MM.1S (cell line): ENCODE measurements around the gene RADIL.

Source experiments
- CTCF ChIP-seq: fragments of 300-600 bp; sonication (generic); IDR thresholded peaks from 2 replicates; pipeline ENCODE4 v1.5.1; 2016; ENCODE audit warnings: antibody characterized with exemption, low read length, mixed read lengths
- EZH2 ChIP-seq: fragments of 300-600 bp; sonication (generic); optimal IDR thresholded peaks from 2 replicates; pipeline ENCODE3; 2017; ENCODE audit warnings: low read depth, mild to moderate bottlenecking, antibody characterized with exemption, low read length, mixed read lengths
- EZH2phosphoT487 ChIP-seq: fragments of 300-600 bp; sonication (generic); IDR thresholded peaks from 2 replicates; pipeline ENCODE4 v1.6.1; 2018; ENCODE audit warnings: antibody characterized with exemption, low read length

- TF ChIP-seq EZH2phosphoT487 (no peak), EZH2 (no peak), CTCF (no peak)
Measured at GRCh38 chr7:4775848-4776623, 107.5 kb downstream of the RADIL start.
